ENCODE data around the gene PLXNA1.

GRCh38 chr3:127027811-127028548 is 45.1 kb downstream of the PLXNA1 start:
- TF ChIP-seq POLR2A (IDR thresholded peaks at IDR 0.05) (no peak), CTCF (IDR thresholded peaks at IDR 0.05) (no peak)

Measured in ovary (tissue), 3 donors.